HG03196 (cell line): ENCODE results near the gene STK39.
"Not testable (repeated sequence)": the region's sequence is repeated elsewhere in the genome, so short reads cannot be mapped to it uniquely, and the experiment has no call there.

Experiments used
- ATAC-seq: cut with Tn5 transposase; IDR thresholded peaks from one replicate; pipeline ENCODE4 v1.9.1; 2021; ENCODE audit not compliant: unreplicated experiment

STK39 gene

GRCh38 chr2:168105127-168105683 lies 142.2 kb downstream of the STK39 start:
- no peak for ATAC-seq

GRCh38 chr2:168097431-168097830 lies 150.0 kb downstream of the STK39 start:
- ATAC-seq, result no peak

- no peak for ATAC-seq
Observed at GRCh38 chr2:168096158-168096557, 151.2 kb downstream of the STK39 start.

- ATAC-seq, result no peak
Observed at GRCh38 chr2:168091986-168092385, 155.4 kb downstream of the STK39 start.

GRCh38 chr2:168090366-168091135 lies 156.8 kb downstream of the STK39 start:
- peak; percentile 84 for ATAC-seq

- ATAC-seq, result no peak
Observed at GRCh38 chr2:168089200-168089599, 158.2 kb downstream of the STK39 start.

- ATAC-seq, result no peak
Observed at GRCh38 chr2:168087401-168087800, 160.0 kb downstream of the STK39 start.

GRCh38 chr2:168086851-168087250 lies 160.5 kb downstream of the STK39 start:
- ATAC-seq, result no peak

GRCh38 chr2:168085801-168086361 lies 161.5 kb downstream of the STK39 start:
- ATAC-seq, result no peak

- ATAC-seq, result no peak
Observed at GRCh38 chr2:168084288-168084687, 163.1 kb downstream of the STK39 start.

- not testable (repeated sequence) for ATAC-seq
Observed at GRCh38 chr2:168081452-168081851, 165.9 kb downstream of the STK39 start.

GRCh38 chr2:168079236-168079635 lies 168.2 kb downstream of the STK39 start:
- ATAC-seq, result no peak

- no peak for ATAC-seq
Observed at GRCh38 chr2:168076731-168077130, 170.7 kb downstream of the STK39 start.

- no peak for ATAC-seq
Observed at GRCh38 chr2:168075446-168075845, 171.9 kb downstream of the STK39 start.

GRCh38 chr2:168072626-168073303 lies 174.6 kb downstream of the STK39 start:
- no peak for ATAC-seq

GRCh38 chr2:168064011-168064998 lies 183.1 kb downstream of the STK39 start:
- no peak for ATAC-seq

GRCh38 chr2:168062936-168063335 lies 184.5 kb downstream of the STK39 start:
- no peak for ATAC-seq

- no peak for ATAC-seq
Observed at GRCh38 chr2:168062054-168062453, 185.3 kb downstream of the STK39 start.

- ATAC-seq, result no peak
Observed at GRCh38 chr2:168060986-168061750, 186.2 kb downstream of the STK39 start.

- ATAC-seq, result no peak
Observed at GRCh38 chr2:168059758-168060157, 187.6 kb downstream of the STK39 start.
